H1 (cell line): Measurements from ENCODE around the gene GFI1B. TPM values are rescaled to one million over a fixed set of nuclear protein-coding genes. Genes with fewer than 3 reads are reported as not detected.

Experiments used
- CTCF ChIA-PET: fragments of 300-600 bp; sonication (Branson Sonifier 250); formaldehyde crosslinking; loops from one replicate; lab custom pipeline; 2021; ENCODE audit not compliant: partially characterized antibody; lab: Charles Lee
- POLR2A ChIA-PET: fragments of 300-600 bp; sonication (Branson Sonifier 250); formaldehyde crosslinking; loops from one replicate; lab custom pipeline; 2021; ENCODE audit warnings: inconsistent platforms; ENCODE audit not compliant: partially characterized antibody; lab: Charles Lee
- DNase-seq, 2 experiments: peaks; one replicate each; pipeline versions ENCODE4 v3.0.0 to v3.0.0-alpha.2; 2010 to 2022; ENCODE audit warnings: low spot score in 2 of 2, low read depth in 1 of 2, mixed read lengths in 1 of 2
- FAIRE-seq: peaks from 2 replicates; lab custom pipeline; 2011; peaks lifted over from hg19 to GRCh38; lab: Jason Lieb, UNC
- H2AFZ ChIP-seq: 2 replicates; pipeline ENCODE4 v1.8.1; 2012; ENCODE audit warnings: low read length, inconsistent platforms
- H2AK5ac ChIP-seq: 2 replicates; pipeline ENCODE4 v1.6.1; 2013; ENCODE audit warnings: low read depth, low read length
- H2BK120ac ChIP-seq: replicated peaks from 2 replicates; pipeline ENCODE3; 2013; ENCODE audit warnings: low read depth, low read length, inconsistent platforms
- H2BK12ac ChIP-seq: 2 replicates; pipeline ENCODE4 v1.6.1; 2013; ENCODE audit warnings: low read depth, low read length
- H2BK15ac ChIP-seq: 2 replicates; pipeline ENCODE4 v1.6.1; 2013; ENCODE audit warnings: low read length
- H2BK20ac ChIP-seq: 2 replicates; pipeline ENCODE4 v1.6.1; 2013; ENCODE audit warnings: low read length
- H2BK5ac ChIP-seq: 2 replicates; pipeline ENCODE4 v1.6.1; 2013; ENCODE audit warnings: low read depth, low read length
- H3K14ac ChIP-seq: 2 replicates; pipeline ENCODE4 v1.6.1; 2013; ENCODE audit warnings: inconsistent platforms; ENCODE audit not compliant: insufficient read length
- H3K18ac ChIP-seq: 2 replicates; pipeline ENCODE4 v1.6.1; 2013; ENCODE audit warnings: low read length; ENCODE audit errors: extremely low read depth
- H3K23ac ChIP-seq: 2 replicates; pipeline ENCODE4 v1.6.1; 2013; ENCODE audit warnings: inconsistent platforms; ENCODE audit not compliant: insufficient read length
- H3K23me2 ChIP-seq: 2 replicates; pipeline ENCODE4 v1.6.1; 2013; ENCODE audit warnings: low read depth, low read length
- H3K27ac ChIP-seq: 2 replicates; pipeline ENCODE4 v1.6.1; 2011; ENCODE audit warnings: low read depth, low read length, inconsistent platforms
- H3K27me3 ChIP-seq, 4 experiments: replicated peaks in 1 of 4; 1 replicate in 1 of 4; 2 replicates in 3 of 4; pipeline versions ENCODE4 v1.6.1 to v1.8.1; 2011 to 2013; ENCODE audit warnings: low read length in 3 of 4, mild to moderate bottlenecking in 3 of 4, inconsistent platforms in 2 of 4, mixed read lengths in 2 of 4, moderate library complexity in 1 of 4; ENCODE audit not compliant: control insufficient read depth in 3 of 4, insufficient read depth in 3 of 4; ENCODE audit errors: extremely low read depth in 1 of 4
- H3K36me3 ChIP-seq, 4 experiments: 2 replicates each; pipeline versions ENCODE4 v1.6.1 to v1.8.1; 2011 to 2013; ENCODE audit warnings: mild to moderate bottlenecking in 4 of 4, low read length in 3 of 4, moderate library complexity in 2 of 4, control low read depth in 1 of 4, inconsistent platforms in 1 of 4; ENCODE audit not compliant: insufficient read depth in 4 of 4, control insufficient read depth in 2 of 4
- H3K4ac ChIP-seq: replicated peaks from 2 replicates; pipeline ENCODE3; 2013; ENCODE audit warnings: low read length, low read depth, mixed read lengths, inconsistent platforms; ENCODE audit not compliant: insufficient read length
- H3K4me1 ChIP-seq, 4 experiments: replicated peaks in 1 of 4; 1 replicate in 1 of 4; 2 replicates in 3 of 4; pipeline versions ENCODE4 v1.6.1 to v1.8.1; 2011 to 2013; ENCODE audit warnings: low read length in 3 of 4, inconsistent platforms in 2 of 4, mixed read lengths in 1 of 4; ENCODE audit not compliant: insufficient read depth in 4 of 4, control insufficient read depth in 3 of 4
- H3K4me2 ChIP-seq, 2 experiments: 2 replicates each; pipeline versions ENCODE4 v1.6.1 to v1.8.1; 2011 to 2013; ENCODE audit warnings: low read depth in 2 of 2, low read length in 2 of 2, control low read depth in 1 of 2, inconsistent platforms in 1 of 2, mild to moderate bottlenecking in 1 of 2; ENCODE audit not compliant: insufficient read depth in 1 of 2
- H3K4me3 ChIP-seq, 4 experiments: fragments of 200-600, 300-600 bp in 1 of 4; sonication (generic), shearing (Covaris generic), sonication (Bioruptor Twin) in 1 of 4; 2 replicates each; pipeline versions ENCODE4 v1.5.1 to v1.8.1; 2011 to 2016; ENCODE audit warnings: low read length in 4 of 4, low read depth in 3 of 4, control low read depth in 2 of 4, inconsistent platforms in 2 of 4, mild to moderate bottlenecking in 2 of 4, mixed read lengths in 1 of 4, moderate library complexity in 1 of 4; ENCODE audit not compliant: insufficient read depth in 2 of 4; ENCODE audit errors: extremely low read depth in 1 of 4
- H3K56ac ChIP-seq: replicated peaks from 2 replicates; pipeline ENCODE3; 2013; ENCODE audit warnings: low read depth, mild to moderate bottlenecking, mixed read lengths, low read length, inconsistent platforms; ENCODE audit not compliant: insufficient read length
- H3K79me1 ChIP-seq: 2 replicates; pipeline ENCODE4 v1.6.1; 2013; ENCODE audit warnings: low read depth, low read length, control low read depth
- H3K79me2 ChIP-seq, 2 experiments: 2 replicates each; pipeline versions ENCODE4 v1.6.1 to v1.8.1; 2012 to 2013; ENCODE audit warnings: low read length in 2 of 2, mild to moderate bottlenecking in 2 of 2, inconsistent platforms in 1 of 2; ENCODE audit not compliant: insufficient read depth in 2 of 2, control insufficient read depth in 1 of 2
- H3K9ac ChIP-seq, 4 experiments: replicated peaks in 1 of 4; 1 replicate in 1 of 4; 2 replicates in 3 of 4; pipeline versions ENCODE4 v1.6.1 to v1.8.1; 2011 to 2013; ENCODE audit warnings: low read depth in 3 of 4, low read length in 3 of 4, control low read depth in 2 of 4, mild to moderate bottlenecking in 2 of 4, moderate library complexity in 2 of 4, inconsistent platforms in 1 of 4; ENCODE audit errors: extremely low read depth in 1 of 4
- H3K9me3 ChIP-seq, 2 experiments: 2 replicates each; pipeline versions ENCODE4 v1.6.1 to v1.8.1; 2012 to 2013; ENCODE audit warnings: mild to moderate bottlenecking in 2 of 2, moderate library complexity in 2 of 2, control low read depth in 1 of 2, inconsistent platforms in 1 of 2, low read depth in 1 of 2, low read length in 1 of 2, mixed read lengths in 1 of 2; ENCODE audit not compliant: insufficient read depth in 2 of 2
- H4K20me1 ChIP-seq, 2 experiments: replicated peaks in 1 of 2; 2 replicates each; pipeline versions ENCODE3 to v1.8.1; 2011 to 2013; ENCODE audit warnings: inconsistent platforms in 2 of 2, low read length in 2 of 2, mild to moderate bottlenecking in 1 of 2; ENCODE audit not compliant: insufficient read depth in 2 of 2, control insufficient read depth in 1 of 2
- H4K5ac ChIP-seq: 2 replicates; pipeline ENCODE4 v1.6.1; 2013; ENCODE audit warnings: low read length, low read depth, mixed read lengths, inconsistent platforms; ENCODE audit not compliant: insufficient read length
- H4K8ac ChIP-seq: 2 replicates; pipeline ENCODE4 v1.8.0; 2013; ENCODE audit warnings: mild to moderate bottlenecking, moderate library complexity, low read length, inconsistent platforms; ENCODE audit not compliant: insufficient read depth; ENCODE audit errors: extremely low read depth
- H4K91ac ChIP-seq: replicated peaks from 2 replicates; pipeline ENCODE3; 2013; ENCODE audit warnings: low read length, mixed read lengths, inconsistent platforms; ENCODE audit not compliant: insufficient read length
- ASH2L ChIP-seq: fragments of 200-600, 300-600 bp; sonication (generic); IDR thresholded peaks from one replicate; pipeline ENCODE4 v1.7.1; 2017; ENCODE audit warnings: low read length
- EGR1 ChIP-seq: IDR thresholded peaks from 2 replicates; pipeline ENCODE4 v1.6.1; 2011; ENCODE audit warnings: low read depth, low read length, borderline replicate concordance
- HDAC2 ChIP-seq, 2 experiments: fragments of 300-600 bp in 1 of 2; sonication (generic) in 1 of 2; IDR thresholded peaks; 2 replicates each; pipeline ENCODE4 v1.6.1; 2011 to 2012; ENCODE audit warnings: low read depth in 2 of 2, low read length in 2 of 2, mild to moderate bottlenecking in 2 of 2, moderate library complexity in 2 of 2, borderline replicate concordance in 1 of 2, inconsistent platforms in 1 of 2
- HDAC6 ChIP-seq: IDR thresholded peaks from one replicate; pipeline ENCODE4 v1.7.1; 2012; ENCODE audit warnings: low read depth, mild to moderate bottlenecking, inconsistent platforms, low read length, moderate library complexity
- NRF1 ChIP-seq: IDR thresholded peaks from 2 replicates; pipeline ENCODE4 v1.6.1; 2011; ENCODE audit warnings: mild to moderate bottlenecking, low read depth, low read length, improper control_type of control experiment
- SAP30 ChIP-seq: fragments of 300-600 bp; sonication (generic); IDR thresholded peaks from 2 replicates; pipeline ENCODE4 v1.7.1; 2012; ENCODE audit warnings: low read length, moderate library complexity, mild to moderate bottlenecking, inconsistent platforms; ENCODE audit not compliant: insufficient read depth, insufficient replicate concordance
- SP1 ChIP-seq: IDR thresholded peaks from 2 replicates; pipeline ENCODE4 v1.6.1; 2011; ENCODE audit warnings: low read depth, low read length
- SP4 ChIP-seq: IDR thresholded peaks from 2 replicates; pipeline ENCODE4 v1.6.1; 2012; ENCODE audit warnings: low read length, inconsistent platforms
- TAF7 ChIP-seq: optimal IDR thresholded peaks from 2 replicates; pipeline ENCODE3; 2011; ENCODE audit warnings: low read depth, mild to moderate bottlenecking, inconsistent platforms, low read length, moderate library complexity, borderline replicate concordance
- WGBS, 2 experiments: shearing (Covaris generic) in 1 of 2; methylation state at CpG; one replicate each; pipeline versions ENCODE4 v1.1.6 to v1.1.7; 2013 to 2015; ENCODE audit warnings: low lambda C conversion rate in 2 of 2, mixed read lengths in 2 of 2, inconsistent platforms in 1 of 2, low coverage in 1 of 2, missing lambda C conversion rate in 1 of 2; ENCODE audit not compliant: insufficient replicate concordance in 2 of 2, insufficient coverage in 1 of 2, insufficient read length in 1 of 2; ENCODE audit errors: extremely low coverage in 1 of 2, missing lambda C conversion rate in 1 of 2; 5-methylcytosine and 5-hydroxymethylcytosine counted together
- polyA plus RNA-seq, 7 experiments: library from polyadenylated mRNA; depleted of rRNA in 3 of 7; stranded (reverse) in 5 of 7; unstranded in 2 of 7; fragments of >200 nt in 5 of 7; fragments of 200-250 nt in 2 of 7; gene quantifications; 1 replicate in 5 of 7; 2 replicates in 1 of 7; 4 replicates in 1 of 7; pipeline versions ENCODE4 v1.2.1 to v1.2.3, GENCODE V29; 2011 to 2013; ENCODE audit warnings: missing spikeins in 2 of 7, mixed read lengths in 2 of 7
- total RNA-seq: library from RNA; stranded (reverse); fragmentation: NEBNext Ultra II Directional; extraction: Animal tissue kit (Norgen Biotek cat#: 25700); gene quantifications from 2 replicates; pipeline ENCODE4 v1.2.1, GENCODE V29; 2021
- TF ChIP-seq, protein P1 (sequence below): IDR thresholded peaks from 2 replicates; pipeline ENCODE4 v1.6.1; 2012; ENCODE audit warnings: low read length, inconsistent platforms

Gene GFI1B
- total and polyA plus RNA-seq, 2 of the 8 experiments (the other 6 are each of a cell fraction or from before 2014, with no cell fraction given), result 0.09 to 0.11 TPM

DNA sequence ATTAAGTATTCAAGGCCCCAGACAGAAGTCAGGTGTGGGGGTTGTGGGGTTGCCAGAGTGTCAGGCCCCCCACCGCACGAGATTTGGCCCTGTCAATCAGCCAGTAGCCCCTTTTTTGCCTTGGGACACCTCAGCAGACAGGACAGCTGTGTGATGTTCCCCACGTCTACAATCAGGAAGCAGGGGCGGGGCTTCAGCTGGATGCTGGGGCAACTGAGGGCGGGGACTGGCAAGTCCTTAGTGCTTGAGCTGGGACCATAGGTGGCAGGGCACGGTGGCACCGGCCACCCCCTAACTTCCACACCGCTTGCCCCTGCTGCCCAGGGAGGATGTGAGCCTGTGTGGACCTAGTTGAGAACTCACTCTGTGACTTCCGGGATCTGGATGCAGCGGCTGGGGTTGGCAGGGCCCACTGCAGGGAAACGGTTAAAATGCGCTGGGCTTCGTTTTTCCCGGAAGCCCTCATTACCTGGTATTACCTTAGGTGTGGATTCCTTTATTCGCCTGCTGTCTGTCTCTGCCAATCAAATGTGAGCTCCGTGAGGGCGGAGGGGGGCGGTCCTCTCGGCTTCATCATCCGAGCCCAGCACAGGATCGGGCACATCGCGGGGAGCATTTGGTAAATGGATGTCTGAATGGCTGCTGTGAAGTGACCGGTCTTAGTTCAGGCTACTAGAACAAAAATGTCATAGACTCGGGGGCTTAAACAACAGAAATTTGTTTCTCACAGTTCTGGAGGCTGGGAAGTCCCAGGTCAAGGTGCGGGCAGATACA, 44.8 kb downstream of the GFI1B start:
- CTCF ChIA-PET, result interaction anchor here (0.6 to 6.0 kb wide), 28 partner anchors 10 to 444 kb away, joined by 3 to 57 read pairs (median 4); partner anchors contain the start of genes GFI1B and GTF3C5
- H2BK20ac ChIP-seq, result no peak overlapping the region
- DNase-seq, result peak in 1 of 2 experiments; percentile 57

More for the DNA sequence above, 44.8 kb downstream of the GFI1B start:
- no peak overlapping the region for H3K56ac ChIP-seq
- H3K18ac ChIP-seq, result no peak overlapping the region
- H3K9me3 ChIP-seq, result no peaks in the 10 kb centered on the region
- H3K23me2 ChIP-seq, result no peaks in the 10 kb centered on the region
- no peak overlapping the region for H4K91ac ChIP-seq
- H3K27ac ChIP-seq, result no peak overlapping the region
- no peaks in the 10 kb centered on the region for H4K20me1 ChIP-seq
- H3K14ac ChIP-seq, result no peak overlapping the region
- H3K27me3 ChIP-seq, result peaks cover 0 to 3% (median 0%) of the 10 kb centered on the region in 4 experiments; a peak in 3 of 7 replicates
- WGBS, 2 experiments, result 84% methylated on average over 23 of the region's 26 CpGs; no CpG with 5 or more reads in 1 of the 2 experiments
- H3K4me3 ChIP-seq, result no peak overlapping the region
- peaks cover 0 to 2% (median 0%) of the 10 kb centered on the region in 4 experiments; a peak in 2 of 7 replicates for H3K4me1 ChIP-seq
- no peak overlapping the region for H3K9ac ChIP-seq
- no peak overlapping the region for H3K23ac ChIP-seq
- no peak overlapping the region for H3K4ac ChIP-seq
- FAIRE-seq, result no peak
- H3K79me2 ChIP-seq, result no peaks in the 10 kb centered on the region
- H2BK15ac ChIP-seq, result no peak overlapping the region
- H4K8ac ChIP-seq, result no peak overlapping the region
- no peak overlapping the region for H2BK120ac ChIP-seq
- POLR2A ChIA-PET, result interaction anchor here (0.7 to 0.8 kb wide), 2 partner anchors 90 to 121 kb away, joined by 3 to 4 read pairs; no protein-coding TSS in a partner anchor
- no peak overlapping the region for H3K4me2 ChIP-seq
- H4K5ac ChIP-seq, result no peak overlapping the region
- no peaks in the 10 kb centered on the region for H3K79me1 ChIP-seq
- TF ChIP-seq NRF1, result no peak
- no peak for TF ChIP-seq ASH2L
- TF ChIP-seq HDAC2 (IDR thresholded peaks at IDR 0.05; ENCODE audit: borderline replicate concordance in 1 of 2, low read depth in 2 of 2, low read length in 2 of 2), result no peak
- no peak for TF ChIP-seq EGR1
- TF ChIP-seq TAF7, result no peak
- TF ChIP-seq HDAC6, result no peak
- no peak for TF ChIP-seq SP4
- TF ChIP-seq, protein P1, sequence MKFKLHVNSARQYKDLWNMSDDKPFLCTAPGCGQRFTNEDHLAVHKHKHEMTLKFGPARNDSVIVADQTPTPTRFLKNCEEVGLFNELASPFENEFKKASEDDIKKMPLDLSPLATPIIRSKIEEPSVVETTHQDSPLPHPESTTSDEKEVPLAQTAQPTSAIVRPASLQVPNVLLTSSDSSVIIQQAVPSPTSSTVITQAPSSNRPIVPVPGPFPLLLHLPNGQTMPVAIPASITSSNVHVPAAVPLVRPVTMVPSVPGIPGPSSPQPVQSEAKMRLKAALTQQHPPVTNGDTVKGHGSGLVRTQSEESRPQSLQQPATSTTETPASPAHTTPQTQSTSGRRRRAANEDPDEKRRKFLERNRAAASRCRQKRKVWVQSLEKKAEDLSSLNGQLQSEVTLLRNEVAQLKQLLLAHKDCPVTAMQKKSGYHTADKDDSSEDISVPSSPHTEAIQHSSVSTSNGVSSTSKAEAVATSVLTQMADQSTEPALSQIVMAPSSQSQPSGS, result no peak
- TF ChIP-seq SP1, result no peak
- no peak for TF ChIP-seq SAP30
- no peaks in the 10 kb centered on the region for H3K36me3 ChIP-seq
- H2AFZ ChIP-seq, result no peak overlapping the region
- H2BK5ac ChIP-seq, result no peak overlapping the region
- H2BK12ac ChIP-seq, result no peak overlapping the region
- no peak overlapping the region for H2AK5ac ChIP-seq
